Activated CD8-positive, alpha-beta memory T cell treated with anti-CD3 and anti-CD28 coated beads, Interleukin-2, amount 50 U/mL, for 24 hours (primary cell): ENCODE results near the gene PGAP6.
"Not testable (repeated sequence)": the region's sequence is repeated elsewhere in the genome, so short reads cannot be mapped to it uniquely, and the experiment has no call there.

Experiments
- DNase-seq: peaks from one replicate; pipeline ENCODE4 v3.0.0-alpha.2; 2020; ENCODE audit errors: extremely low read depth

The PGAP6 gene

GRCh38 chr16:378113-378820 lies 3.5 kb downstream of the PGAP6 start:
- DNase-seq: not testable (repeated sequence)

GRCh38 chr16:377419-377951 lies 4.3 kb downstream of the PGAP6 start:
- DNase-seq: no peak

- no peak for DNase-seq
Observed at GRCh38 chr16:376817-377418, 4.9 kb downstream of the PGAP6 start.

- no peak for DNase-seq
Observed at GRCh38 chr16:375927-376816, 5.6 kb downstream of the PGAP6 start.

- no peak for DNase-seq
Observed at GRCh38 chr16:375212-375611, 6.6 kb downstream of the PGAP6 start.

- no peak for DNase-seq
Observed at GRCh38 chr16:374616-374926, 7.2 kb downstream of the PGAP6 start.

- DNase-seq: no peak
Observed at GRCh38 chr16:373848-374615, 7.7 kb downstream of the PGAP6 start.

- DNase-seq: no peak
Observed at GRCh38 chr16:373020-373598, 8.7 kb downstream of the PGAP6 start.

- no peak for DNase-seq
Observed at GRCh38 chr16:372302-372983, 9.3 kb downstream of the PGAP6 start.

GRCh38 chr16:371515-372301 lies 10.1 kb downstream of the PGAP6 start:
- no peak for DNase-seq

GRCh38 chr16:370979-371514 lies 10.7 kb downstream of the PGAP6 start:
- no peak for DNase-seq

GRCh38 chr16:370443-370842 lies 11.3 kb downstream of the PGAP6 start, which contains the start of gene MRPL28:
Gene MRPL28, minus strand, starts transcription at chr16:370538. Its CDS starts 320 bp downstream, at chr16:370218.
- DNase-seq: peak; percentile 83

- no peak for DNase-seq
Observed at GRCh38 chr16:369866-370436, 11.8 kb downstream of the PGAP6 start.

- no peak for DNase-seq
Observed at GRCh38 chr16:369275-369865, 12.4 kb downstream of the PGAP6 start.

GRCh38 chr16:368388-369158 lies 13.2 kb downstream of the PGAP6 start:
- DNase-seq: no peak

- DNase-seq: no peak
Observed at GRCh38 chr16:367333-367903, 14.4 kb downstream of the PGAP6 start.

GRCh38 chr16:366476-366875 lies 15.3 kb downstream of the PGAP6 start:
- no peak for DNase-seq
